Stimulated activated CD4-positive, alpha-beta T cell treated with anti-CD3 and anti-CD28 coated beads, Interleukin-15, amount 100 ng/mL, for 48 hours (primary cell): ENCODE results near the gene DENND4A.

Experiments used
- DNase-seq, 2 donors: peaks; one replicate each; pipeline ENCODE4 v3.0.0-alpha.2; 2020; ENCODE audit warnings: low read depth in 2 of 2

DENND4A gene

DNA sequence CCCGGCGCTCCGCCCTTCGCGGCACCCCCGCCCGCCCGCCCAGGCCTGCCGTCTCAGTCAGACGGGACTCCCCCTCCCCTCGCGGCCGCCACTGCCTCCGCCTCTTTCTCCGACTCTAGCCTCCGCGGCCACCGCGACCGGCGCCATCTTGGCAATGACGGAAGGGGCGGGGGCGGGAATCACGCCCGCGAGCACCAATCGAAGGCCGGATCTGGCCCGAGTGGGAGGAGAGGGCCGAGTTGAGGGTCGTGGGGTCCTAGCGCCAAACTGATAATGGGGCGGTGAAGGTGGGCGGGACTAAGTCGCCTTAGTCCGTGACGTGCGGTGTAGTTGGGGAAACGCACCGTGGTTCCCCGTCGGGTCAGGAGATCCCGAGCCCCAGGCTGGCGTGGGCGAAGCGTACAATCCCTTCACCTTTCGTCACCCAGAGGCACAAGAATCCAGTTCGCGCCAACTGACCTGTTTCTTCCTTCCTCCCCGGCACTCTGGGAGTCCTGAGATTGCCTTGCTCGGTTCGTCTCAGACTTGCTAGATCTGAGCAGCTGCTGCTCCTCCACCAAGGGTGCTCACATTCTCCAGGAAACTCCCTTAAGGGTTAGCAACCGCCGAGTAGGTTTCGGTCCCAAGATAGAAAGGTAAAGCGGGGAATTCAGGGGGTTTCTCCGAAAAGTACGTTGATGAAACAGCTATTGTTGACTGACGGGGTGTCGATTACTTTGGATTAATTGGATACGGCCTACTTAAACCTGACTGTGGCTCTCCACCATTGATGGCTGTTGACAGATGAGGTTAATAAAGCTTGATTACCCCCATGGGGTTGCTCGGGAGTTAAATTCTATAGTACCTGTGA, at the start of gene DENND4A:
Gene DENND4A (minus strand): TSS at position 156 of the 850 bp plus-strand sequence. CDS start 35,843 bp downstream, outside the sequence.
- DNase-seq = peak; percentile 98

- no peak for DNase-seq
Observed at GRCh38 chr15:65841121-65841930, 49.2 kb upstream of the DENND4A start.

DNA sequence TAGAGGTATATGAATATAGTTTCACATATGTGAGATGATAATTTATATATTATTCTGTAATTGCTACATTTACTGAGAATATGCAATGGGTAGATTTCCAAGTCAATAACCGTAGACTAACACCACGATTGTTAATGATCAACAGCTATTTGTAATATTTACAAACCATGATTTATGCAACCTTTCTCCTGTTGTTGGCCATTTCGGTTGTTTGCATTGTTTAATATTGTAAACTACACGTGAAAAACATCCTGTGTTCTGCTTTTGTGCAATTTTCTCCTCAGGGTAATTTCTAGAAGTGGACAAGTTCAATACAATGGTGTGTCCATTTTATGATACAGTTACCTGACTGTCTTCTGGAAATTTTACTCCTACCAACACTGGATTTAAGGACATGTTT, 47.9 kb upstream of the DENND4A start:
- DNase-seq = no peak

DNA sequence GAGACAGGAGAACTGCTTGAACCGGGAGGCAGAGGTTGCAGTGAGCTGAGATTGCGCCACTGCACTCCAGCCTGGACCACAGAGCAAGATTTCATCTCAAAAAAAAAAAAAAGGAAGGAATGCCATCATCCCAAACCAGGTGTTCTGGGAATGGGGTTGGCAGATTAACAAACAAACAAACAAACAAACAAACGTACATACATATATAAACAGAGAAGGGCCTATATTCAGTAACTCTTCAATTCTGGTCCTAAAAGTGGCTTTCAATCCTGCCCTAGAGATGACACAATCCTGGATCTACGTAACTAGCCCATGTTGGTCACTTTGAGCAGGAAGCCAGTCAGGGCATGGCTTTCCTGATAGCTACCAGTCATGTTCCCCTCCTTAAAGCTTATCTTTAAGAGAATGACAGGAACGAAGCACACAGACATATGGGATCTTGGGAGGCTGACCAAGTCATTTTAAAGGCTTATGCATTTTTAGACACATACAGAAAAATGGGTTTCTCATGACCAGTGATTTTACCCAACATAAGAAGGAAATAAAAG, 47.3 kb upstream of the DENND4A start:
- DNase-seq = no peak

- DNase-seq = no peak
Observed at GRCh38 chr15:65837301-65838294, 45.5 kb upstream of the DENND4A start.

DNA sequence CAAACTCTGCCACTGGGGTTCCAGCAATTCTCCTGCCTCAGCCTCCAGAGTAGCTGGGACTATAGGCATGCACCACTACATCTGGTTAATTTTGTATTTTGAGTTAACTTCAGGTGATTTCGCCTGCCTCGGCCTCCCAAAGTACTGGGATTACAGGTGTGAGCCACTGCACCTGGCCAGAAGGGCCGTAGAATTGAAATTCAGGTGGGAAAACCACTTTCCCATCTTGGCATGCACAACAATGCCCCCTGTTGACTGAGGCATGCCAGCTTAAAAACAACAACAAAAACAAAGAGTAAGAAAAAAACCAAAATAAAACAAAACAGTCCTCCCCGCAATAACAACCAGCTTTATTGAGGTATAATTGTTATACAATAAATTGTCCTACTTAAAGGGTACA, 44.6 kb upstream of the DENND4A start:
- no peak for DNase-seq

GRCh38 chr15:65835447-65835846, 43.4 kb upstream of the DENND4A start:
- DNase-seq = no peak

DNA sequence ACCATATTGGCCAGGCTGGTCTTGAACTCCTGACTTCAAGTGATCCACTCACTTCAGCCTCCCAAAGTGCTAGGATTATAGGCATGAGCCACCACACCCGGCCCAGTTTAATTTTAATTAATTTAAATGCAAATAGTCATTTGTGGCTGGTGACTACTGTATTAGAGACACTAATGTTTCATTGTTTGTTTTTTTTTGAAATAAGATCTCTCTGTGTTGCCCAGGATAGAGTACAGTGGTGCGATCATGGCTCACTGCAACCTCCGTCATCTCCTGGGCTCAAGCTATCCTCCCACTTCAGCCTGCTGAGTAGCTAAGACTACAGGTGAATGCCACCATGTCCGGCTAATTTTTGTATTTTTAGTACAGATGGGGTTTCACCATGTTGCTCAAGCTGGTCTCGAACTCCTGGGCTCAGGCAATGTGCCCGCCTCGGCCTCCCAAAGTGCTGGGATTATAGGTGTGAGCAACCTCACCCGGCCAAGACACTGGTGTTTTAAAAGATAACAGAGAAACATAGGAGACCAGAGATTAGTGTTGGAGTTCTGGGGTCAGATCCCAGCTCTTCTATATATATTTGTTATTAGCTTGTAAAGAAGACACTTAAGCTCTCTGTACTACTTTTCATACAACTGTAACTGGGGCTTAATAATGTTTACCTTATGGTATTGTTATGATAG, 42.6 kb upstream of the DENND4A start:
- DNase-seq = no peak

GRCh38 chr15:65833501-65834205, 41.6 kb upstream of the DENND4A start:
- no peak for DNase-seq

DNA sequence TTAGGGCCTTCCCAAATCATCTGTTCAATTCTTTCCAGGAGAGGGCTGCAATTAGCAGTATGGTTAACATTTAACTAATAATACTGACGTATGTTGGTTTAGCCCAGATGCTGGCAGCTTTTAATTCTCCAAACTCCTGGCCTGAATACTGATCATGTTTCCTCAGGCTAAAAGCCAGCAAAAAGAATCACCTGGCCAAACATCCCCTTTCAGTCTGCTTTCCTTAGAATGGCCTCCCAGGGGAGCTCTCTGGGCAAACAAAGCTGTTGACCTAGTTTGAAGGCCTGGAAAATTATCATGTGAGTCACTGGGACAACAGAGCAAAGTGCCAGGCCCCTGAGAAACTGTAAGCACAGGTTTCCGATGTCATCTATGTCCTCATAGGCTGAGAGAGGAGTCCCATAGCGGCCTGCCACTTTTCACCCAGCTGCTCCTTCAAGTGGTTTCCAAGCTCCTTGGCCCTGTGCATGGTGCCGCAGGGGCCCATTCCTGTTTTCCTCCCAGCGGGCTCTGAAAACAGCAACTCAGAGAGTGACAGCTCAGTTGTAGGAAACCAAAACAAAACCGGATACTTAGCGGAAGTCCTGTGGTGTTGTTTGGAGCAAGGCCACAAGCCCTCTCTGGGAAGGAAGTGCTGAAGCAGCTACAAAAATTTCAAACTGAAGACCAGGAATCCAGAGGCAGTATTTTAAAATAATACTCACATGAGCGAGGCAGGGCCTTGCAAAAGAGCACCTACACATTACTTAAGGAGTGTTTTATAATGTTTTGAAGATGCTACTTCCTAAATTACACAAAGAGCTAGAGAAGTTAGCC, 40.7 kb upstream of the DENND4A start:
- no peak for DNase-seq

- no peak for DNase-seq
Observed at GRCh38 chr15:65829130-65829764, 37.2 kb upstream of the DENND4A start.

GRCh38 chr15:65828585-65828984, 36.5 kb upstream of the DENND4A start:
- no peak for DNase-seq

- no peak for DNase-seq
Observed at GRCh38 chr15:65827065-65827464, 35.0 kb upstream of the DENND4A start.

DNA sequence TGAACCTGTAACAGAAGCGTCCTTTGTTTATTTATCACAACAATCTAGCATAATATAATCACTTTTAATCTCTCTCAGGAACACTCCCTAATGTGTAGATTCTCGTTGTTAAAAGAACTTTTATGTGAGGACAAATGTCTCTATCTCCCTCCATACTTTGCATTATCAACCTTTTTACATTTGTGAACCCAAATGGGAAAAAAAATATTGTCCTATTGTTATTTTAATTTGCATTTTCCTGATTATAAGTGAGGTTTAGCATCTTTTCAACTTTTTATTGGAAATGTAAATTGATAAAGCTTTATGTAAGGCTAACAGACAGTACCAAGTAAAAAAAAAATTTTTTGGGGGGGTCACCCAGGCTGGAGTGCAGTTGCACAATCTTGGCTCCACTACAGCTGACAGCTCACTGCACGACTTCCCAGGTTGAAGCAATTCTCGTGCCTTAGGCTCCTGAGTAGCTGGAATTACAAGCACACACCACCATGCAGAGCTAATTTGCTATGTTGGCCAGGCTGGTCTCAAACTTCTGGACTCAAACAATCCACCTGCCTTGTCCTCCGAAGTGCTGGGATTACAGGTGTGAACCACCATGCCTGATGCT, 33.0 kb upstream of the DENND4A start:
- DNase-seq = no peak

GRCh38 chr15:65824031-65824743, 32.1 kb upstream of the DENND4A start:
- no peak for DNase-seq

DNA sequence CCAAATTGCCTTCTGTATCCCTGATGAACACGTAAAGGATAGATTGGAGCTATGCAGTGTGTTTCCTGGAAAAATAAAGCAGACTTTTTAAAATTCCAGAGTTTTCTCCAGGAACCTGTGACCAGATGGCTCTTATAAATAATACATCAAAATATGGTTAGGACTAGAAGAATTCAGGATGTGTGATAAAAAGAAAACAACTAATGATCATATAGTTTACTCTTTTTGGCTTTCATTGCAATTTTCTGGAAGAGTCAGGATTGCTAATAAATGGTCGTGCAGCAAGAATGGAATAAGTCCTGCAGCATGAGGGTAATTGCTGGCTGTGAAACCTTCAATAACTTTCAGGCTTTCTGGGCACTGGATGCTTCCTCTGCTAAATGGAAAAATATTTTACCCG, 30.2 kb upstream of the DENND4A start:
- no peak for DNase-seq

DNA sequence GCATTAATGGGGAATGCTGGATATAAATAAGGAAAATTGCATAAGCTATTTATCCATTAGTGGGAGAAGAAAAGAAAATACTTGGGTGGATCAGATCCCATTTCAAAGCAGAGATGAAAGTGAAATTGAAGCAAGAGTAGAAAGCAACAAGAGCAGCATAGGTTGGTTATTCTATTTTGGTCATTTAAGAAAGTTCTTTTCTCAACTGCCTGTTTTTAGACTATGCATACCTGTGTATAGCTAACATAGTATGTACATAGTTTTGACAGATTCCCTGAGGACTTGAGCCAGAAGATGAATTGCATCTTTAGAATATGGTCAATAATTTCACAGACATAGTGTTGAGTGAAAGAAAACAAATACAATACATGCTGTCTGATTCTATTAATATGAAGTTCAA, 29.0 kb upstream of the DENND4A start:
- no peak for DNase-seq

DNA sequence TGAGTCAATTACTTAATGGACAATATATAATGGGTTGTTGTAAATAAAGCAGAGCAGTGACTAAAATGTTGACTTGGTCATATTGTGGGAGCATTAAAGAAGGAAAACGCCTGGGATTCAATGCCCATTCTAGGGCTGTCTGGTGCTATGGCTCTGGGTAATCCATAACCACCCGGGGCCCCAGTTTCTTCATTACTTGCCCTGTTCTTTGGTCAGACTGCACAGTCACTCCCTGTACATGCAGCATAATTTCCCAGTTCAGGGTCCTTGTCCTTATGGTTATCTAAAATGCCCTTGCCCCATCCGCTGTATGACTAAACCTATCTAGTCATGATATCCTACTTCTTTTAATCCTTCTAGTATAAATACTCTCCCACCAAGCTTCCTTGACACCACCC, 27.5 kb upstream of the DENND4A start:
- DNase-seq = no peak
